Lung (tissue), 12 donors: ENCODE results near the gene RALBP1. TPM values are rescaled to one million over a fixed set of nuclear protein-coding genes. Genes with fewer than 3 reads are reported as not detected.

Experiments
- ATAC-seq: fragments of 200-7000 bp; cut with Tn5 transposase; one replicate; pipeline ENCODE4 v1.9.1; 2020; ENCODE audit warnings: moderate number of reproducible peaks; ENCODE audit not compliant: insufficient read depth, low FRiP score
- DNase-seq, 3 donors: peaks; one replicate each; pipeline ENCODE4 v3.0.0-alpha.2; 2013 to 2017
- H3K27ac ChIP-seq, 2 donors: one replicate each; pipeline ENCODE4 v1.5.1; 2013; ENCODE audit warnings: mild to moderate bottlenecking in 2 of 2, moderate library complexity in 2 of 2, control low read depth in 1 of 2, inconsistent platforms in 1 of 2, low read depth in 1 of 2, low read length in 1 of 2
- H3K27me3 ChIP-seq, 3 donors: one replicate each; pipeline ENCODE4 v1.5.1; 2013; ENCODE audit warnings: low read length in 2 of 3; ENCODE audit not compliant: control insufficient read depth in 3 of 3, insufficient read depth in 3 of 3
- H3K36me3 ChIP-seq, 4 donors: one replicate each; pipeline ENCODE4 v1.5.1; 2013; ENCODE audit warnings: low read length in 4 of 4, mild to moderate bottlenecking in 1 of 4, moderate library complexity in 1 of 4; ENCODE audit not compliant: control insufficient read depth in 4 of 4, insufficient read depth in 4 of 4
- H3K4me1 ChIP-seq, 5 donors: one replicate each; pipeline ENCODE4 v1.5.1; 2013; ENCODE audit warnings: low read length in 5 of 5, mild to moderate bottlenecking in 2 of 5, moderate library complexity in 1 of 5; ENCODE audit not compliant: control insufficient read depth in 5 of 5, insufficient read depth in 5 of 5
- H3K4me3 ChIP-seq: one replicate; pipeline ENCODE4 v1.5.1; 2013; ENCODE audit warnings: mild to moderate bottlenecking, control low read depth, moderate library complexity
- H3K9ac ChIP-seq, 2 donors: one replicate each; pipeline ENCODE4 v1.5.1; 2013; ENCODE audit warnings: low read length in 2 of 2, control low read depth in 1 of 2; ENCODE audit not compliant: insufficient read depth in 1 of 2
- H3K9me3 ChIP-seq, 4 donors: one replicate each; pipeline ENCODE4 v1.5.1; 2013; ENCODE audit warnings: low read length in 3 of 4, mild to moderate bottlenecking in 1 of 4, moderate library complexity in 1 of 4; ENCODE audit not compliant: control insufficient read depth in 4 of 4, insufficient read depth in 3 of 4
- WGBS, 2 donors: extraction: QIAGEN DNeasy Blood & Tissue Kit; methylation state at CpG; one replicate each; pipeline ENCODE4 v1.1.7; 2013; 5-methylcytosine and 5-hydroxymethylcytosine counted together
- polyA plus RNA-seq, 2 donors: library from polyadenylated mRNA; stranded (reverse); fragments of 200-250 nt; gene quantifications; one replicate each; pipeline ENCODE4 v1.2.1, GENCODE V29; 2013
- total RNA-seq, 2 donors: library from RNA; depleted of rRNA in 1 of 2; stranded (reverse); fragments of >200 nt in 1 of 2; gene quantifications; one replicate each; pipeline ENCODE4 v1.2.1, GENCODE V29; 2014 to 2021
- TF ChIP-seq, protein P1 (sequence below): IDR thresholded peaks from 2 replicates; pipeline ENCODE4 v1.5.1; 2012; ENCODE audit warnings: mild to moderate bottlenecking; ENCODE audit errors: control extremely low read depth, extremely low read depth
- donor health status: control.
- donor health status: control.
- donor health status: Bipolar disorder and iron deficiency.
- donor health status: healthy.
- donor health status: DM: yes; HTN: yes; CAD: no.

Gene RALBP1
- total and polyA plus RNA-seq, 4 donors = 19.8 to 58.2 (median 33.5) TPM

DNA sequence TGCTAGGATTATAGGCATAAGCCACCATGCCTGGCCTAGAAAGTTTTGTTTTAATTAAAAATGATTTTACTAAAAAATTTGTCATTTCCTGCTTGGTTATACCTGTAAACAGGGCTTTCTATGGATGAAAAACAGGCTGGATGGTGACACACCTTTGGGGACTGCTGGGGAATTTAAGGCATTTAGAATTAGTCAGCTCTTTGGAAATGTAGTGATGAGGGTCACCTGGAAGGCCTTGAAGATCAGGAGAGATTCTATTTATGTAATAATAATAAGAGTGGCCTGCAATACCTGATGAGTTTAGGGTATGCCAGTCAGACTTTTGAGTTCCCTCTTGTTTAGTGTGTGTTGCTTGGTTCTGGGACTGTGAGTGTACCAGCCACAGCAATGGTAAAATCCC is 51.1 kb downstream of the RALBP1 start:
- Histone ChIP-seq H3K27me3 (no peaks in the 10 kb centered on the region), H3K4me1 (no peaks in the 10 kb centered on the region), H3K36me3 (peaks cover 9 to 26% (median 14%) of the 10 kb centered on the region in 4 donors), H3K9ac (no peak overlapping the region), H3K9me3 (no peaks in the 10 kb centered on the region), H3K4me3 (no peak overlapping the region), H3K27ac (no peak overlapping the region)
- no peak for ATAC-seq
- no peak for DNase-seq
- TF ChIP-seq, protein P1, sequence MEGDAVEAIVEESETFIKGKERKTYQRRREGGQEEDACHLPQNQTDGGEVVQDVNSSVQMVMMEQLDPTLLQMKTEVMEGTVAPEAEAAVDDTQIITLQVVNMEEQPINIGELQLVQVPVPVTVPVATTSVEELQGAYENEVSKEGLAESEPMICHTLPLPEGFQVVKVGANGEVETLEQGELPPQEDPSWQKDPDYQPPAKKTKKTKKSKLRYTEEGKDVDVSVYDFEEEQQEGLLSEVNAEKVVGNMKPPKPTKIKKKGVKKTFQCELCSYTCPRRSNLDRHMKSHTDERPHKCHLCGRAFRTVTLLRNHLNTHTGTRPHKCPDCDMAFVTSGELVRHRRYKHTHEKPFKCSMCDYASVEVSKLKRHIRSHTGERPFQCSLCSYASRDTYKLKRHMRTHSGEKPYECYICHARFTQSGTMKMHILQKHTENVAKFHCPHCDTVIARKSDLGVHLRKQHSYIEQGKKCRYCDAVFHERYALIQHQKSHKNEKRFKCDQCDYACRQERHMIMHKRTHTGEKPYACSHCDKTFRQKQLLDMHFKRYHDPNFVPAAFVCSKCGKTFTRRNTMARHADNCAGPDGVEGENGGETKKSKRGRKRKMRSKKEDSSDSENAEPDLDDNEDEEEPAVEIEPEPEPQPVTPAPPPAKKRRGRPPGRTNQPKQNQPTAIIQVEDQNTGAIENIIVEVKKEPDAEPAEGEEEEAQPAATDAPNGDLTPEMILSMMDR = no peak

DNA sequence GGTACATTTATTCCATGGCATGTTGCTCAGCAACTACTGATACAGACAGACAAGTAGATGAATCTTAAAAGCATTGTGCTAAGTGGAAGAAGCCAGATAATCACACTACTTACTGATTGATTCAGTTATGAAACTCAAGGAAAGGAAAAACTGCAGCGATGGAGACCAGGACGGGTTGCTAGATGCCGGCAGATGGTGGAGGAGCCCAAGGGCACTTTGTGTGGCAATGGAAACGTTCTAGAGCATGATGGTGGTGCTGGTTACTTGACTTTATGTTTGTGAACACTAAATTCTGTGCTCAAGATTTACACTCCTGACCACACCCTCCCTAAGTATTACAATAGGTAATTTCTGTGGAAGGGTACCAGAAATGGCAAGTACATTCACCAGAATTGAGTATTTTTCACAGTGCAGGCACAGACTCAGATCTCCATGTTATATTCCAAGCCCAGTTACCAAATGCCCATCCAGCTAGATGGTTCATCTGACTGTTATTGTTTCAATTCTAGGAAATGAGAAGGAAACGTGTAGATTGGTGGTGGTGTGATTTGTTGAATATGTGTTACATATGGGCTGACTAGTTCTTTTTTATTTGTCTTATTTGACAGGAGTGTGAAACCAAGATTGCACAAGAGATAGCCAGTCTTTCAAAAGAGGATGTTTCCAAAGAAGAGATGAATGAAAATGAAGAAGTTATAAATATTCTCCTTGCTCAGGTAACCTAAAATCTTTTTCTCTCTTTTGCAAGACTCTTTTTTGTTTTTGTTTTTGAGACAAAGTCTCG is 55.1 kb downstream of the RALBP1 start:
- ATAC-seq = no peak
- H3K4me1 ChIP-seq = no peaks in the 10 kb centered on the region
- H3K9me3 ChIP-seq = peaks cover 0 to 4% (median 0%) of the 10 kb centered on the region in 4 donors
- TF ChIP-seq, protein P1 = no peak
- H3K4me3 ChIP-seq = no peak overlapping the region
- H3K27me3 ChIP-seq = no peaks in the 10 kb centered on the region
- H3K36me3 ChIP-seq = peaks cover 20 to 35% (median 22%) of the 10 kb centered on the region in 4 donors
- DNase-seq = no peak
- no peak overlapping the region for H3K9ac ChIP-seq
- 66 to 84% methylated on average over 6 of the region's 6 CpGs for WGBS, 2 donors
- no peak overlapping the region for H3K27ac ChIP-seq

DNA sequence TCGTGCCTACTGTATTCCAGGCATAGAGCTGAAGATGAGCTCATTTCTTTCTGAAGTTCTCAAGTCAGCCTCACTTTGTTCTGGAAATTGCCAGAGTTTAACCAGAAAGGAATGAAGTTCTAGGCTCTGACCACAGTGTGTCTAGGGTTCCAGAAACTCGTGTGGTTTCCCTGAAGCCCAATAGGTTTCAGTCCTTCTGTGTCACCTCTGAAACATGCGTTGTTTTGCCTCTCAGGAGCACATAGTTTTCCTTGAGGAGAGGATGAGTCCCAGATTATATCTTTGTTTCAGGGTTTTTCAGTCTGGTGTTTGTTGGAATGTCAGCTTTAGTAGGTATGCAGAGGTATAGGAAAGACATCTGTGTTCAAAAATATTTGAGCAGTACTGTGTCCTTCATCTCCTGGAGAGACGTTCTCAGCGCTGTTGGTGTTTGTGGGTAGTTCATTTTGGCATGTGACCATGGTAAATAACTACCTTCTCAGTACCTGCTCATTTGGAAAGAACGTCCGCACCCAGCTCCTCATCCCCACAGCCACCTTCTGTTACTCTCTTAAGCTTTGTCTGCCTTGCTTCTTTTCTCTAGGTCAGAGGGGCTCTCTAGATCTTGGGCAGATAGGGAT is 56.6 kb downstream of the RALBP1 start:
- no peaks in the 10 kb centered on the region for H3K4me1 ChIP-seq
- DNase-seq (no peak), ATAC-seq (no peak)
- H3K36me3 ChIP-seq = peaks cover 16 to 34% (median 28%) of the 10 kb centered on the region in 4 donors
- no peak overlapping the region for H3K4me3 ChIP-seq
- H3K27ac ChIP-seq = no peak overlapping the region
- 89 to 93% methylated on average over 7 of the region's 7 CpGs for WGBS, 2 donors
- no peak overlapping the region for H3K9ac ChIP-seq
- TF ChIP-seq, protein P1 = no peak
- no peaks in the 10 kb centered on the region for H3K27me3 ChIP-seq
- peaks cover 0 to 4% (median 0%) of the 10 kb centered on the region in 4 donors for H3K9me3 ChIP-seq
